K562 treated with DMSO at 1 percent for 24 hours (cell line): ENCODE measurements around the gene ELF3. TPM values are rescaled to one million over a fixed set of nuclear protein-coding genes. Genes with fewer than 3 reads are reported as not detected.

Experiments used
- total RNA-seq: library from RNA; unstranded; fragments of 300-600 nt; gene quantifications from 2 replicates; pipeline ENCODE4 v1.2.3, GENCODE V29; 2022; ENCODE audit warnings: low read depth; ENCODE audit not compliant: insufficient read depth

The ELF3 gene
- 1.1 TPM in 2 replicates for total RNA-seq

DNA sequence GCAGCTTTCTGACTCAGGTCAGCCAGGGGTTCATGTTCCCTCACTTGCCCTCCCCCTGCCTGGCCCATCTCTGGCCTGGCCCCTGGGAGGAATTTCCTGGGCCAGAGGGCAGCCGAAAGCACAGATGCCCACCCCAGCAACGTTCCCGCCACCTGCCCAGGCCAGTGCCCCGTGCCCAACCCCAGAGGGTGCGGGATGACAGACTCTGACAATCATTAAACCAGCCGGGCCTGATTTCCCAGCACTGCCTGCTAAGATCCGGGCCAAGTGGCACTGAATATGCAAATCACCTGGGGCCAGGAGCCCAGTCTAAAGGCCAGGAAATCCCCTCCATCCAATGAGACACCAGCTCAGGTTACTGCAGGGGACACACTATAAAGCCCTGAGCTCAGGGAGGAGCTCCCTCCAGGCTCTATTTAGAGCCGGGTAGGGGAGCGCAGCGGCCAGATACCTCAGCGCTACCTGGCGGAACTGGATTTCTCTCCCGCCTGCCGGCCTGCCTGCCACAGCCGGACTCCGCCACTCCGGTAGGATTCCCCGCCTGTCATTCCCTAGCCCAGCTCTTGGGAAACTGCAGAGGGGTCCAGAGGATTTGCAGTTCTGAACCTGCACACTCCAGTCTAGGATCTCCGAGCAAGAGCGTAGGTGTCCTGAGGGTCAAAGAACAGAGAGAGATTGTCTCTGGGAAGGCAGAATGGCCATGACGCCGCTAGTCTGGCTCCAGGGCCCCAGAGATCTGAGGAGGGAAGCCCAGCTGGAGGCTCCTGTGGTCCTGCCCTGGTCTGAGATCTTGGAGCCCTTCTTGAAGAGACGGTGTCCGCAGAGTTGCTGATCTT, at the start of gene ELF3:
ELF3 (plus strand) TSS at position 408 of the 836 bp plus-strand sequence. CDS start 550 bp downstream, outside the sequence.

DNA sequence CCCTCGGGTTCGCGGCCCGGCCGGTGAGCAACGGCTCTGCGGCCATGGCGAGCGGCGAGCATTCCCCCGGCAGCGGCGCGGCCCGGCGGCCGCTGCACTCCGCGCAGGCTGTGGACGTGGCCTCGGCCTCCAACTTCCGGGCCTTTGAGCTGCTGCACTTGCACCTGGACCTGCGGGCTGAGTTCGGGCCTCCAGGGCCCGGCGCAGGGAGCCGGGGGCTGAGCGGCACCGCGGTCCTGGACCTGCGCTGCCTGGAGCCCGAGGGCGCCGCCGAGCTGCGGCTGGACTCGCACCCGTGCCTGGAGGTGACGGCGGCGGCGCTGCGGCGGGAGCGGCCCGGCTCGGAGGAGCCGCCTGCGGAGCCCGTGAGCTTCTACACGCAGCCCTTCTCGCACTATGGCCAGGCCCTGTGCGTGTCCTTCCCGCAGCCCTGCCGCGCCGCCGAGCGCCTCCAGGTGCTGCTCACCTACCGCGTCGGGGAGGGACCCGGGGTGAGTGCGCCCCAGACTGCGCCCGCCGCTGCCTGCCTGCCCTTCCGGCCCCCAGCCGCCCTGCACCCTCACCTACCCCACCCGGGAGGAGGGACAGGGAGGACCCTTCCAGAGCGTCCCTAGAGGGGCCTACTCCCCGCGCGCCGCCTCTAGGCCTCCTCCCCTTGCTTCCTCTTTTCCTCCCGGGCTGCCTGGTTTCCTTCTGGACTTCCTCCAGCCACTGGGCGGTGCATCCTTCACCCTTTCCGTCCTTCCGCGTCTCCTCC, 27.6 kb upstream of the ELF3 start, which contains the start of gene RNPEP:
RNPEP (plus strand) TSS at position 26 of the 757 bp plus-strand sequence; CDS start at position 45, 19 bp downstream.

Other genes starting within 250 kb of the ELF3 start
- gene IPO9, start 181.4 kb upstream of the ELF3 start, total RNA-seq: 43.5 and 48.3 TPM in 2 replicates
- 1.5 and 2.6 TPM in 2 replicates for gene SHISA4, start 121.7 kb upstream of the ELF3 start, total RNA-seq
- gene LMOD1, start 64.0 kb upstream of the ELF3 start, total RNA-seq: 3.4 and 3.9 TPM in 2 replicates
- 58.4 and 73.5 TPM in 2 replicates for gene TIMM17A, start 55.1 kb upstream of the ELF3 start, total RNA-seq
- 173 and 183 TPM in 2 replicates for gene RNPEP, start 27.9 kb upstream of the ELF3 start, total RNA-seq
- not detected in 2 replicates for gene GPR37L1, start 112.3 kb downstream of the ELF3 start, total RNA-seq
- gene ARL8A, start 134.2 kb downstream of the ELF3 start, total RNA-seq: 27.5 and 35.0 TPM in 2 replicates
- gene PTPN7, start 150.0 kb downstream of the ELF3 start, total RNA-seq: 32.5 and 34.9 TPM in 2 replicates
- 0.16 TPM in 1 of 2 replicates, not detected in the other for gene LGR6, start 183.2 kb downstream of the ELF3 start, total RNA-seq